GM19023 (cell line): Measurements from ENCODE around the gene CGB3.

ENCODE experiments used
- ATAC-seq: cut with Tn5 transposase; IDR thresholded peaks from one replicate; pipeline ENCODE4 v1.9.1; 2021; ENCODE audit warnings: mild to moderate bottlenecking, moderate library complexity; ENCODE audit not compliant: unreplicated experiment

The CGB3 gene

GRCh38 chr19:49017041-49017665, 7.0 kb downstream of the CGB3 start, which contains the start of gene LHB:
Gene LHB (minus strand): TSS chr19:49017091. CDS start chr19:49017081, 10 bp downstream.
- no peak for ATAC-seq

DNA sequence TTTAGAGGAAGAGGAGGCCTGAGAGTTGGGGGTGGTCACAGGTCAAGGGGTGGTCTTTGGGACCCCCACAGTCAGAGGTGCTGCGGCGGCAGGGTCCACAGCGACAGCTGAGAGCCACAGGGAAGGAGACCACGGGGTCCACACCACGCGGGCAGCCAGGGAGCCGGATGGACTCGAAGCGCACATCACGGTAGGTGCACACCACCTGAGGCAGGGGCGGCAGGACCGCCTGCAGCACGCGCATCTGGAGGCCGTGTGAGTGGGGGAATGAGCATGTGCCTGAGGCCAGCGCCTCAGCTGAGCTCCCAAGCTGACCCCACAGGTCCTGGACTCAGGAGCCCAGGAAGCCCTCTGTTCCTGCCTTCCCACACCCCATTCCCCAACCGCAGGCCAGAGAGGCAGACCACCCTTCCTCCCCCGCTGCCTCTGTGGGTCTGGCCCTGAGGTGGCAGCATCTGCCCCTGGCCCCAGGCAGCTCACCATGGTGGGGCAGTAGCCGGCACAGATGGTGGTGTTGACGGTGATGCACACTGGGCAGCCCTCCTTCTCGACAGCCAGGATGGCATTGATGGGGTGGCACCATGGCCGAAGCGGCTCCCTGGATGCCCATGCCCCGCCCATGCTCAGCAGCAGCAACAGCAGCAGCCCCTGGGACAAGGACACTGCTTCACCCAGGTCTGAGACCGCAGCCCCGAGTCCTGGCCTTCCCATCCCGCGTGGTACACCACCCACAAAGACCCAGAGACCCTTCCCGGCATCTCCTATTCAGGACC, 7.9 kb downstream of the CGB3 start:
- ATAC-seq, result no peak

DNA sequence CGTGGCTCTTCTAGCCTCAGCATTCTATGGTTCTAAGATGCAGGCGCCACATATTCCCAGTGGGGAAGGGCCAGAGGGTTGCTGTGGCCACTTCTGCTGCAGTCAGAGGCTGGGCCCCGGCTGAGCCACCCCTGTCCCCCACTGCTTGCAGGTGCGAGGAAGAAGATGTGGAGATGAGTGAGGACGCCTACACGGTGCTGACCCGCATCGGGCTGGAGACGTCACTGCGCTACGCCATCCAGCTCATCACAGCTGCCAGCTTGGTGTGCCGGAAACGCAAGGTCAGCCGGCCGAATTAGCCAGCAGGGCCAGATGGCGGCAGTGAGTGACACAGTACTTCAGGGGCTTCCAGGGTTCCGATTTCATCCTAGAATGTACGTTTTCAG, 9.3 kb downstream of the CGB3 start:
- ATAC-seq, result no peak

GRCh38 chr19:49014123-49014869, 9.8 kb downstream of the CGB3 start:
- no peak for ATAC-seq

GRCh38 chr19:49011194-49011593, 12.9 kb downstream of the CGB3 start:
- no peak for ATAC-seq

- ATAC-seq, result no peak
Observed at GRCh38 chr19:49010453-49010852, 13.7 kb downstream of the CGB3 start.

- no peak for ATAC-seq
Observed at GRCh38 chr19:49009828-49010227, 14.3 kb downstream of the CGB3 start.

- no peak for ATAC-seq
Observed at GRCh38 chr19:49006905-49007304, 17.2 kb downstream of the CGB3 start.

DNA sequence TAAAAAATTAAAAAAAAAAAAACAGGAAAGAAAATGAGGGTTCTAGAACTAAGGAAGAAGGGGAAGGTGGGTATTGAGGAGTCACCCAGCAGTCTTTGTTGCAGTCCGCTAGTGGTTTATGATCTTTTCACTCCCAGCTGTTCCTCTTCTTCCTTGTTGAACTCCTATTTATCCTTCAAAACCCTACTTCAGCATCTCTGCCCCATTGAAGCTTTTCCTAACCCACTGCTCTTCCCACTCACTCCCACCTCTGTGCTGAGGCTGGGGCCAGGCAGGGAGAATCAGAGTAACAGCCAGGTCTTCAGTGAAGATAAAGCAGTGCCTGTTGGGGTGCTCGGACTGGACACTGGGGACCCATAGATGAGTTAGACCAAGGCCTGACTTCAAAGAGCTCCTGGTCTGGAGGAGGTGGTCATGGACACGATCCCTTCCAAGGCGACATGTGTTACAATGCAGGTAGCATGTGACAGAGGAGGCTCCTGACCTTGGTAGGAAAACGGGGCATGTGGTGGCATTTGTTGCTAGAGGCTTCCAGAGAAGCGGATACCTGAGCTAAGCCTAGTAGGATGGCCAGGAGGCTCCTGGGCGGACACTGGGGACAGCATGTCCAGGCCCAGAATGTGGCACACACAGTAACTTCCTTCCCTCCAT, 19.0 kb downstream of the CGB3 start:
- no peak for ATAC-seq

GRCh38 chr19:49004133-49004532, 20.0 kb downstream of the CGB3 start:
- ATAC-seq, result no peak

GRCh38 chr19:48999481-49000325, 24.4 kb downstream of the CGB3 start:
- no peak for ATAC-seq

DNA sequence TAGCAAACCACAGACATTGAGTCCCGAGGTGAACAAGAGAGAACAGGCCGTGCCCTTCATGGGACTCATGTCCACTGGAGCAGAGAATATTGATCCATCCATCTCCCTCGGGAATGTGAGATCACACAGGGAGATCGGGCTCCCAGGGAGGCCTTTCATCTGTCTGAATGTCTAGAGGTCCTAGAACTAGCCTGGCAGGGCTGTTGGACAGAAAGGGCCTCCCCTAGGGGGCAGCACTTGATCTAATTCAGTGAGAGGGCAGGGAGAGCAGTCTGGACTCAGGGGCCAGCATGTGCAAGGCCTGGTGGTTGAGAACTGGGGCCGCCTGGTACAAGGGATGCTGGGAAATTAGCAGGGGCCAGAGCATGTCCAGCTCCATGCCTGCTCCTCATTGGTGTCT, 26.2 kb downstream of the CGB3 start:
- no peak for ATAC-seq

DNA sequence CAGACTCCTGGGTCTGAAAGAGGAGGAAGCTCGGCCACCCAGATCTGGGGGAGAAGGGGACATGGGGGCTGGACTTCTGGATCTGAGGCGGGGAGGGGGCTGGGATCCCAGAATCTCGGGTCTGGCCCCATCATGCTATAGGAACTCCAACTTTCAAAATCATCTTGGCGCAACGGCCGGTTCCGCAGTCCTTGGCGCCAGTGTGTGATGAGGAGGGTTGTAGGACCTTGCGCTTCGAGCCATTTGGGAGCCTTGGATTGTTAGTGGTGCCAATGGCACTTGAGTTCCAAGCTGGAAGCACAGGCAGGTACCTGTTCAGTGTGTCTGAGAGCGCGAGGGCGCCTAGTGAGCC, 30.1 kb downstream of the CGB3 start:
- ATAC-seq, result no peak

DNA sequence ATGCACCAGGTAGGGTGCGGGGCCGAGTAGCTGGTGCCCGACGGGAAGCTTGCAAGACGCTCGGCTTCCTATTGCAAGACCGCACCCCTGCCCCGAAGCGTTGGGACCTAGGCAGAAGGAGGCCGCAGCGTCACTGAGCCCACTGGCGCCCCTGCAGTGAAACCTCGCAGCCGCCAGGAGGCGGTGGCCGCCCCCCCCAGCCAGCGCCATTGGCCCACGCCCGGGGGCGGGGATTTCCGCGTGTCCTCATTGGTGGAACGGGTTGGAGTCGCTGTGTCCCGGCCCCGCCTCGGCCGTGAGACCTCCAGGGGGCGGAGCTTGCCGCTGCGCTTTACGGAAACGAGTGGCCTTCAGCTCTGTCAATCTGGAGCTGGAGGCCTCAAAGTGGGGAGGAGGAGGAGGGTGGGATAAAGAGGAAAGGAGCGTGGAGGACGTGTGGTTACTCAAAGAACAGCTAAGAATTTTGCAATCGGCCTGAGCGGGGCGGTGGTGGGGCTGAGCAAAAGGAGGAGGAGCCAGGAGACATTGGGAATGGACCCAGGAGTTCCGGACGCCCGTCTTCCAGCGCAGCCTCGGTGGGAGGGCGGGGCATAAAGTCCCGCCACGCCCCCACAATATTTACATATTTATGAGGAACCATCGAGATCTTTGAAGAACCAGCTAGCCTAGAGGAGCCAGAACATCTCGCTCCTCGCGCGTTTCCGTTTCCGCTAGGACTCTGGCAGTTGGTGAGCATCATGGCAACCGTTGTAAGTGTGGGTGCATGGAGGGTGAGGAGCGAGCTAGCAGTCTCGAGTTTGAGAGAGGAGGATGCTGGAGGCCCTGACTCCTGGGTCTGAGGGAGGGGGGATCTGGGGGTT, 30.7 kb downstream of the CGB3 start, which contains the start of the genes GYS1 and RUVBL2:
GYS1 (minus strand) TSS at position 135 of the 860 bp plus-strand sequence. CDS start 197 bp downstream, outside the sequence.
RUVBL2 (plus strand) TSS at position 713 of the 860 bp plus-strand sequence; CDS start at position 738, 25 bp downstream.
- peak; percentile 89 for ATAC-seq

DNA sequence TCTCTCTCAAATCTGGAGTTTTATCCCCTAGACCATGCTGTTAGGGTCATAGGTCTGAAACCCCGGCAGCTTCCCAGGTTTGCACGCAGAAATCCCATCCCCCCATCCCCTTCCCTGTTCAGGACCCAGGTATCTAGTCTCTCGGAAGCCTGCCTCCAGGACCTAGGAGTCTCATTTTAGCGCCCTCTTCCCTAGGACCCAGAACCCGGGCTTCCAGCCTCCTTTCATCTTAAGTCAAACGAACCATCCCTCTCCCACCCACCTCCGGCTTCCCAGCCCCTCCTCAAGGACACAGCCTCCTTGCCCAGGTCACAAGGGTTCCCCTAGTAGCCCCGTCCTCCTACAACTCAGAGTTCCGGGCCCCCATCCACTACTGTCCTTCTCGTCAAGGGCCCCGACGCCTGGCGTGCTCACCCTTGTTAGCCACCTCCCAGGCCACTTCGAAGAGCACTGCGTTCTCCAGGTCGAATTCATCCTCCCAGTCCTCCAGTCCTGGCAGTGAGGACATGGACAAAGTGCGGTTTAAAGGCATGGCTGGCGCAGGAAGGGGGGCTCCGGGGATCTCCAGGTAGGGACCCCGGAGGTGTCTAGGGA, 31.5 kb downstream of the CGB3 start:
- no peak for ATAC-seq

DNA sequence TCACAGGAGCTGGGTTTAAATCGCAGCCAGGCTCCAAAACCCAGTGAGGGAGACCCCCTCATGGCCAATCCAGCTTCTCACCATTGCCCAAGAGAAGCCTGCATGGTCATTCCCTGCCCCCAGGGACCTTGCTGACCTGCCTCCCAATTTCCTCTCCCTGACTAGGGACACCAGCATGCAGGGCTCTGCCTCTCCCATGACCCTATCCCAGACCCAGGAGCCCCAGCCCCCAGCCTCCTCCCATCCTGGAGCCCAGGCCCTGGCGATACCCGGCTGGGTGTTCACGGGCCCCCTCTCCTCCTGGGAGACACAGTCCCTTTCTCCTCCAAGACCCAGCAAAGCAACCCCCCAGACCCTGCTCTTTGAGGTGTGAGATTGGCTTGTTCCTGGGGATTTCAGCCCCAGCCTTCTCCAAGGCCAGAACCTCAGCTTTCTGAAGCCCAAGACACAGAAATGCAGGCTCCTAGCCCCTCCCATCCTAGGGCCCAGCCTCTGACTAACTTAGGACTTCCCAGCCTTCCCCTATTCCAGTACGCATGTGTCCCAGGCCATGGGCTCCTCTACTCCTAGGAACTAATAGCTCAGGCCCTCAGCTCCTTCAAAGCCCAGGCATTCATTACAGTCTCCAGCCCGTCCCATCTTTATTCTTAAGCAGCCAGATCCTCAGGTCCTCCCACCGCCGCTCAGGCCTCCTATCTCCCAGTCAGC, 32.1 kb downstream of the CGB3 start:
- no peak for ATAC-seq

DNA sequence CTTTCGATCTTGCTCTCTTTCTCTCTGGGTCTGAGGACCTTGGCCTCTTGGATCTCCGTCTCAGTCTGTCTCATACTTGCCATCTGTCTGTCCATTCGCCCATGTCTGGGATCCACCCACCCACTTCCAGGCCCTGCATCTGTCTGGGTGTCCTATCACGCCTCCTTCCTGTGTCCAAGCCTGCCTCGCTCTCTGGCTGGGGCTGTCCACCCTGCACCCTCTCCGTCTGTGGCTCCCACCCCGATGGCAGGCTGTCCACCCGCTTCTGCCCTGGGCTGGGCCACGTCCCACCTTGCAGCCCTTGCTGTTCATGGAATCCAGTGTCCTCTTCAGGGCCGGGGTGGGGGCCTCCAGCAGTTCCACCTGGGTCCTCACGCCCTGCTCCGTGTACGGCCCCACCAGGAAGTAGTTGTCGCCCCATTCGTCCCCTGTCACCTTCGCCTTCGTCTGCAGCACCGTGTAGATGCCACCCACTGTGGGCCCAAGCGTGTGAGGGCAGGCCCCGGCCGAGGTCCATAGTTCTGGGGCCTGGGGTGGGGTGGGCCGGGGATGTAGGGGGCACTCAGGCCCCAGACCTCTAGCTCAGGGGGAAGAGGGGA, 33.0 kb downstream of the CGB3 start:
- ATAC-seq, result no peak

GRCh38 chr19:48990400-48990799, 33.7 kb downstream of the CGB3 start:
- no peak for ATAC-seq
